PC-9 (cell line): ENCODE measurements around the gene KLF2. TPM values are rescaled to one million over a fixed set of nuclear protein-coding genes. Genes with fewer than 3 reads are reported as not detected.

Experiments used
- BruUV-seq: library from RNA; stranded (reverse); fragments of 400-500 nt; replicated peaks from 2 replicates; lab custom pipeline; 2021; lab: Mats Ljungman, UMichigan
- CTCF ChIA-PET: fragments of 300-600 bp; sonication (Branson Sonifier 250); formaldehyde crosslinking; loops from one replicate; lab custom pipeline; 2022; ENCODE audit warnings: antibody characterized with exemption; lab: Charles Lee
- POLR2A ChIA-PET: fragments of 300-600 bp; sonication (Branson Sonifier 250); formaldehyde crosslinking; loops from one replicate; lab custom pipeline; 2022; ENCODE audit warnings: antibody characterized with exemption; ENCODE audit not compliant: unreplicated experiment; lab: Charles Lee
- DNase-seq, 2 experiments: peaks; one replicate each; pipeline versions ENCODE4 v3.0.0 to v3.0.0-alpha.2; 2015 to 2022; ENCODE audit warnings: mixed read lengths in 1 of 2
- H2AFZ ChIP-seq: fragments of 200-600 bp; sonication (generic); 2 replicates; pipeline ENCODE4 v1.8.1; 2017; ENCODE audit warnings: antibody characterized with exemption
- H3F3A ChIP-seq: fragments of 200-600 bp; sonication (generic); 2 replicates; pipeline ENCODE4 v1.8.1; 2017; ENCODE audit warnings: antibody characterized with exemption, mild to moderate bottlenecking, low read depth; ENCODE audit not compliant: insufficient read depth
- H3K27ac ChIP-seq: fragments of 200-600 bp; sonication (generic); 2 replicates; pipeline ENCODE4 v1.6.1; 2016; ENCODE audit warnings: mixed run types
- H3K27me3 ChIP-seq: fragments of 200-600 bp; sonication (generic); 2 replicates; pipeline ENCODE4 v1.6.1; 2016; ENCODE audit warnings: low read depth, mixed run types; ENCODE audit not compliant: insufficient read depth
- H3K36me3 ChIP-seq: fragments of 200-600 bp; sonication (generic); 2 replicates; pipeline ENCODE4 v1.6.1; 2016; ENCODE audit warnings: low read depth, mixed run types
- H3K4me1 ChIP-seq: fragments of 200-600 bp; sonication (generic); replicated peaks from 2 replicates; pipeline ENCODE4 v1.6.1; 2016; ENCODE audit warnings: mixed run types; ENCODE audit not compliant: insufficient read depth
- H3K4me2 ChIP-seq: fragments of 200-600 bp; sonication (generic); 2 replicates; pipeline ENCODE4 v1.6.1; 2017; ENCODE audit warnings: mixed run types
- H3K4me3 ChIP-seq: fragments of 200-600 bp; sonication (generic); 2 replicates; pipeline ENCODE4 v1.6.1; 2016; ENCODE audit warnings: mixed run types
- H3K79me2 ChIP-seq: fragments of 200-600 bp; sonication (generic); 2 replicates; pipeline ENCODE4 v1.6.1; 2017; ENCODE audit warnings: low read depth, mixed run types
- H3K9me2 ChIP-seq: fragments of 200-600 bp; sonication (generic); 2 replicates; pipeline ENCODE4 v1.8.1; 2017; ENCODE audit warnings: mild to moderate bottlenecking; ENCODE audit not compliant: insufficient read depth
- H3K9me3 ChIP-seq: fragments of 200-600 bp; sonication (generic); 2 replicates; pipeline ENCODE4 v1.8.1; 2016; ENCODE audit warnings: low read depth; ENCODE audit not compliant: insufficient read depth
- H4K20me1 ChIP-seq: fragments of 200-600 bp; sonication (generic); 2 replicates; pipeline ENCODE4 v1.8.1; 2017; ENCODE audit not compliant: insufficient read depth
- EZH2 ChIP-seq: fragments of 200-600 bp; sonication (generic); IDR thresholded peaks from 2 replicates; pipeline ENCODE4 v1.8.0; 2017; ENCODE audit warnings: antibody characterized with exemption, low read depth
- intact Hi-C: fragments of 100-400 bp; cut with micrococcal nuclease; formaldehyde crosslinking; loops from one replicate; pipeline ENCODE4 v1.10.0; 2022; ENCODE audit not compliant: unreplicated experiment
- total RNA-seq: library from RNA; stranded (reverse); gene quantifications from 2 replicates; pipeline ENCODE4 v1.2.3, GENCODE V29; 2021
- TF ChIP-seq, protein P1 (sequence below): fragments of 200-600 bp; sonication (generic); conservative IDR thresholded peaks from 2 replicates; pipeline ENCODE4 v1.6.1; 2017; ENCODE audit warnings: mixed run types, antibody characterized with exemption, mild to moderate bottlenecking, moderate library complexity

KLF2 gene
- total RNA-seq, 1 experiment from 2014 or later = 1.6 TPM

DNA sequence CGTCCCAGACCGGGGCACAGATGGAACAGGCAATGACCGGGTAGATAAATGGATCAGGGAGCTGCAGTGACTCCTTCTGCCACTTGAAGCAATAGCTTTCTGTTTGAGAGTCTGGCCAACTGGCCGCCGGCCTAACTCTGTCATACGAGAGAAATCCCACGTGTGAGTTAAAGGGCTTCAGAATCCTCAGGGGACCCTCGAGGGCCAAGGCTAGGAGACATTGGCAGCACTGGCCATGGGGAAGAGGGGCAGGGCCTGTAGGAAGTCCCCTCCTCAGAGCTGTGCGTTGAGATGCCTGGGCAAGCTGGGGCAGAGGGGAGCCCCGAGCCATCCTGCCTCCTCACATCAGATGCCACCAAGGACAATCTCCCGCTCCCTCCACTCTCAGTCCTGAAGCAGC is 51.6 kb downstream of the KLF2 start:
- H3K9me2 ChIP-seq = no peaks in the 10 kb centered on the region
- no peak for DNase-seq
- no peak for TF ChIP-seq EZH2
- TF ChIP-seq, protein P1, sequence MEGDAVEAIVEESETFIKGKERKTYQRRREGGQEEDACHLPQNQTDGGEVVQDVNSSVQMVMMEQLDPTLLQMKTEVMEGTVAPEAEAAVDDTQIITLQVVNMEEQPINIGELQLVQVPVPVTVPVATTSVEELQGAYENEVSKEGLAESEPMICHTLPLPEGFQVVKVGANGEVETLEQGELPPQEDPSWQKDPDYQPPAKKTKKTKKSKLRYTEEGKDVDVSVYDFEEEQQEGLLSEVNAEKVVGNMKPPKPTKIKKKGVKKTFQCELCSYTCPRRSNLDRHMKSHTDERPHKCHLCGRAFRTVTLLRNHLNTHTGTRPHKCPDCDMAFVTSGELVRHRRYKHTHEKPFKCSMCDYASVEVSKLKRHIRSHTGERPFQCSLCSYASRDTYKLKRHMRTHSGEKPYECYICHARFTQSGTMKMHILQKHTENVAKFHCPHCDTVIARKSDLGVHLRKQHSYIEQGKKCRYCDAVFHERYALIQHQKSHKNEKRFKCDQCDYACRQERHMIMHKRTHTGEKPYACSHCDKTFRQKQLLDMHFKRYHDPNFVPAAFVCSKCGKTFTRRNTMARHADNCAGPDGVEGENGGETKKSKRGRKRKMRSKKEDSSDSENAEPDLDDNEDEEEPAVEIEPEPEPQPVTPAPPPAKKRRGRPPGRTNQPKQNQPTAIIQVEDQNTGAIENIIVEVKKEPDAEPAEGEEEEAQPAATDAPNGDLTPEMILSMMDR = no peak
- H3K36me3 ChIP-seq = no peaks in the 10 kb centered on the region
- POLR2A ChIA-PET = no interaction called here
- H3K4me1 ChIP-seq = no peaks in the 10 kb centered on the region
- 0 out of 2 replicates have a peak, but pooled peaks cover 4% of the 10 kb centered on the region for H4K20me1 ChIP-seq
- intact Hi-C loops = no loop called here
- H3K9me3 ChIP-seq = no peaks in the 10 kb centered on the region
- no peaks in the 10 kb centered on the region for H3K27me3 ChIP-seq
- H3K4me2 ChIP-seq = no peak overlapping the region
- H3K4me3 ChIP-seq = no peak overlapping the region
- 0 out of 2 replicates have a peak, but pooled peaks cover 9% of the 10 kb centered on the region for H3F3A ChIP-seq
- H3K79me2 ChIP-seq = no peaks in the 10 kb centered on the region
- H2AFZ ChIP-seq = no peak overlapping the region
- BruUV-seq = no TSS peak
- no peak overlapping the region for H3K27ac ChIP-seq
- CTCF ChIA-PET = interaction anchor here (0.6 kb wide), 1 partner anchor 128 kb away, joined by 5 read pairs; no protein-coding TSS in a partner anchor

- ChIA-PET CTCF (interaction anchor here (0.6 kb wide), 1 partner anchor 129 kb away, joined by 5 read pairs; no protein-coding TSS in a partner anchor), POLR2A (no interaction called here)
- BruUV-seq = no TSS peak
These were observed 52.0 kb downstream of the KLF2 start for GRCh38 chr19:16376649-16377048.

DNA sequence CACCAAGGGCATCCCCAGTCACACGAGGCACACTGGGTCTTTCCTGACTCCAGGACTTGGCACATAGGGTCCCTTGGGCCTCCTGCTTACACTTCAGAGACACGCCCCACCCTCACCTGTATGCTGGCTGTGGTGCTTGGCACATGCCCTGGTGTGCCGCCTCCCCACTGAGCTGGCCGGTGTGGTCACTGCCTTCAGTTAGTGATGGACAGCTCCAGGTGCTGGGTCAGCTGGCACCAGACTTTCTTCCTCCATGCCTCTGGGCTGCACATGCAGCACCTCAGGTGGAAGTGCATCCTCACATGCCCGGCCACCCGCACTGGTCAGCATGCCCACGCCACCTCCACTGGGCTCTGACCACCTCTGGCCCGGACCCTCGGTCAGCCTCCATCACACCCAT is 52.9 kb downstream of the KLF2 start:
- intact Hi-C loops = no loop called here
- POLR2A ChIA-PET = interaction anchor here (0.6 kb wide), 2 partner anchors 20 to 119 kb away, joined by 3 to 5 read pairs; no protein-coding TSS in a partner anchor

More at GRCh38 chr19:16376649-16377048, 52.0 kb downstream of the KLF2 start:
- H3K4me3 ChIP-seq = no peak overlapping the region
- H3K9me3 ChIP-seq = no peaks in the 10 kb centered on the region
- no peaks in the 10 kb centered on the region for H3K27me3 ChIP-seq
- H3K27ac ChIP-seq = no peak overlapping the region
- no peak overlapping the region for H2AFZ ChIP-seq
- H3K36me3 ChIP-seq = no peaks in the 10 kb centered on the region
- no peaks in the 10 kb centered on the region for H3K79me2 ChIP-seq
- TF ChIP-seq EZH2 = no peak
- TF ChIP-seq, protein P1 = peak; percentile 68
- intact Hi-C loops = no loop called here
- H4K20me1 ChIP-seq = 0 out of 2 replicates have a peak, but pooled peaks cover 4% of the 10 kb centered on the region
- H3F3A ChIP-seq = 0 out of 2 replicates have a peak, but pooled peaks cover 9% of the 10 kb centered on the region
- no peaks in the 10 kb centered on the region for H3K4me1 ChIP-seq
- no peaks in the 10 kb centered on the region for H3K9me2 ChIP-seq
- DNase-seq = peak in 1 of 2 experiments; percentile 9
- no peak overlapping the region for H3K4me2 ChIP-seq

More for the DNA sequence above, 52.9 kb downstream of the KLF2 start:
- Histone ChIP-seq H3K79me2 (no peaks in the 10 kb centered on the region), H3K4me1 (no peaks in the 10 kb centered on the region), H3K4me2 (no peak overlapping the region), H3K9me2 (no peaks in the 10 kb centered on the region), H3K4me3 (no peak overlapping the region), H3F3A (0 out of 2 replicates have a peak, but pooled peaks cover 9% of the 10 kb centered on the region), H2AFZ (no peak overlapping the region), H3K36me3 (no peaks in the 10 kb centered on the region), H3K9me3 (no peaks in the 10 kb centered on the region), H3K27me3 (no peaks in the 10 kb centered on the region), H4K20me1 (0 out of 2 replicates have a peak, but pooled peaks cover 4% of the 10 kb centered on the region), H3K27ac (no peak overlapping the region)
- no TSS peak for BruUV-seq
- DNase-seq = no peak
- CTCF ChIA-PET = interaction anchor here (0.6 to 0.7 kb wide), 2 partner anchors 16 to 110 kb away, joined by 4 to 11 read pairs; no protein-coding TSS in a partner anchor
- TF ChIP-seq, protein P1 = no peak
- TF ChIP-seq EZH2 = no peak

Other genes starting within 250 kb of the KLF2 start
- gene TPM4, start 248.3 kb upstream of the KLF2 start, total RNA-seq = 279 and 307 TPM in 2 replicates
- gene RAB8A, start 212.9 kb upstream of the KLF2 start, total RNA-seq = 87.9 and 104 TPM in 2 replicates
- gene HSH2D, start 181.1 kb upstream of the KLF2 start, total RNA-seq = 10.9 and 13.7 TPM in 2 replicates
- gene CIB3, start 151.3 kb upstream of the KLF2 start, total RNA-seq = not detected in 2 replicates
- gene FAM32A, start 139.4 kb upstream of the KLF2 start, total RNA-seq = 44.3 and 66.5 TPM in 2 replicates
- gene AP1M1, start 126.9 kb upstream of the KLF2 start, total RNA-seq = 27.5 and 52.8 TPM in 2 replicates
- 40.9 and 49.0 TPM in 2 replicates for gene EPS15L1, start 147.1 kb downstream of the KLF2 start, total RNA-seq
- not detected in 2 replicates for gene CALR3, start 171.3 kb downstream of the KLF2 start, total RNA-seq
- gene C19orf44, start 171.6 kb downstream of the KLF2 start, total RNA-seq = 5.0 and 6.7 TPM in 2 replicates
- gene CHERP, start 217.6 kb downstream of the KLF2 start, total RNA-seq = 47.7 and 52.9 TPM in 2 replicates
- 61.0 and 65.3 TPM in 2 replicates for gene SLC35E1, start 247.6 kb downstream of the KLF2 start, total RNA-seq